Effector memory CD4-positive, alpha-beta T cell (primary cell): ENCODE data around the gene ECI1.

Source experiments
- DNase-seq, 3 donors: peaks; one replicate each; pipeline ENCODE4 v3.0.0-alpha.2; 2020
- H3K27ac ChIP-seq: 2 replicates; pipeline ENCODE4 v1.7.0; 2013; ENCODE audit warnings: mild to moderate bottlenecking, low read length, moderate library complexity; ENCODE audit not compliant: insufficient read depth, poor library complexity, severe bottlenecking
- H3K27me3 ChIP-seq: replicated peaks from 2 replicates; pipeline ENCODE4 v1.7.0; 2013; ENCODE audit warnings: mild to moderate bottlenecking, low read length; ENCODE audit not compliant: insufficient read depth, control insufficient read depth, poor library complexity, severe bottlenecking
- H3K36me3 ChIP-seq: 2 replicates; pipeline ENCODE4 v1.7.0; 2013; ENCODE audit warnings: mild to moderate bottlenecking, low read length, moderate library complexity; ENCODE audit not compliant: control insufficient read depth, insufficient read depth
- H3K4me1 ChIP-seq: 2 replicates; pipeline ENCODE4 v1.7.0; 2013; ENCODE audit warnings: low read length, mild to moderate bottlenecking; ENCODE audit not compliant: control insufficient read depth, insufficient read depth, poor library complexity, severe bottlenecking
- H3K4me3 ChIP-seq: 2 replicates; pipeline ENCODE4 v1.7.0; 2013; ENCODE audit warnings: low read length, low read depth, mild to moderate bottlenecking; ENCODE audit not compliant: insufficient read depth, poor library complexity, severe bottlenecking
- H3K9me3 ChIP-seq: 2 replicates; pipeline ENCODE4 v1.7.0; 2013; ENCODE audit warnings: mild to moderate bottlenecking, low read length, moderate library complexity; ENCODE audit not compliant: control insufficient read depth

ECI1 gene

GRCh38 chr16:2211923-2212347 lies 39.5 kb downstream of the ECI1 start:
- H3K27me3 ChIP-seq, result no peaks in the 10 kb centered on the region
- H3K27ac ChIP-seq, result no peak overlapping the region
- peaks cover 20% of the 10 kb centered on the region for H3K36me3 ChIP-seq
- DNase-seq, result no peak
- no peak overlapping the region for H3K4me3 ChIP-seq
- no peaks in the 10 kb centered on the region for H3K9me3 ChIP-seq
- H3K4me1 ChIP-seq, result peaks cover 14% of the 10 kb centered on the region

- Histone ChIP-seq H3K9me3 (no peaks in the 10 kb centered on the region), H3K36me3 (peaks cover 21% of the 10 kb centered on the region), H3K4me3 (no peak within 1 kb of the TSS), H3K27ac (no peak within 1 kb of the TSS), H3K27me3 (no peaks in the 10 kb centered on the region), H3K4me1 (peaks cover 27% of the 10 kb centered on the region)
- DNase-seq, result no peak
Measured at GRCh38 chr16:2210386-2211365, 40.7 kb downstream of the ECI1 start, which contains the start of gene BRICD5. Gene BRICD5, minus strand, starts transcription at chr16:2210863. Its CDS starts 30 bp downstream, at chr16:2210833.

- Histone ChIP-seq H3K36me3 (peaks cover 21% of the 10 kb centered on the region), H3K4me3 (no peak overlapping the region), H3K27ac (no peak overlapping the region), H3K4me1 (peaks cover 29% of the 10 kb centered on the region), H3K9me3 (no peaks in the 10 kb centered on the region), H3K27me3 (no peaks in the 10 kb centered on the region)
- no peak for DNase-seq
Measured at GRCh38 chr16:2210009-2210332, 41.4 kb downstream of the ECI1 start.

- H3K27ac ChIP-seq, result no peak overlapping the region
- H3K27me3 ChIP-seq, result no peaks in the 10 kb centered on the region
- no peak for DNase-seq
- no peak overlapping the region for H3K4me3 ChIP-seq
- no peaks in the 10 kb centered on the region for H3K9me3 ChIP-seq
- H3K36me3 ChIP-seq, result peaks cover 21% of the 10 kb centered on the region
- peaks cover 34% of the 10 kb centered on the region for H3K4me1 ChIP-seq
Measured at GRCh38 chr16:2209258-2210008, 42.0 kb downstream of the ECI1 start.

GRCh38 chr16:2208772-2209171 lies 42.6 kb downstream of the ECI1 start:
- no peak for DNase-seq
- Histone ChIP-seq H3K27me3 (no peaks in the 10 kb centered on the region), H3K4me1 (peaks cover 33% of the 10 kb centered on the region), H3K9me3 (no peaks in the 10 kb centered on the region), H3K4me3 (no peak overlapping the region), H3K27ac (no peak overlapping the region), H3K36me3 (peaks cover 21% of the 10 kb centered on the region)

- Histone ChIP-seq H3K4me1 (peaks cover 28% of the 10 kb centered on the region), H3K27ac (no peak overlapping the region), H3K27me3 (no peaks in the 10 kb centered on the region), H3K36me3 (peaks cover 21% of the 10 kb centered on the region), H3K9me3 (no peaks in the 10 kb centered on the region), H3K4me3 (no peak overlapping the region)
- DNase-seq, result no peak
Measured at GRCh38 chr16:2208308-2208707, 43.1 kb downstream of the ECI1 start.

GRCh38 chr16:2207872-2208271 lies 43.5 kb downstream of the ECI1 start:
- no peak overlapping the region for H3K4me3 ChIP-seq
- no peak for DNase-seq
- H3K4me1 ChIP-seq, result peaks cover 24% of the 10 kb centered on the region
- no peaks in the 10 kb centered on the region for H3K9me3 ChIP-seq
- H3K27me3 ChIP-seq, result no peaks in the 10 kb centered on the region
- H3K27ac ChIP-seq, result no peak overlapping the region
- peaks cover 21% of the 10 kb centered on the region for H3K36me3 ChIP-seq

GRCh38 chr16:2206780-2207433 lies 44.5 kb downstream of the ECI1 start:
- peaks cover 21% of the 10 kb centered on the region for H3K36me3 ChIP-seq
- DNase-seq, result no peak
- no peaks in the 10 kb centered on the region for H3K27me3 ChIP-seq
- H3K4me3 ChIP-seq, result no peak overlapping the region
- no peak overlapping the region for H3K27ac ChIP-seq
- no peaks in the 10 kb centered on the region for H3K9me3 ChIP-seq
- H3K4me1 ChIP-seq, result peaks cover 20% of the 10 kb centered on the region

- DNase-seq, result no peak
- H3K27me3 ChIP-seq, result no peaks in the 10 kb centered on the region
- peak overlapping the region; percentile 96 for H3K4me3 ChIP-seq
- H3K27ac ChIP-seq, result peak overlapping the region; percentile 97
- H3K9me3 ChIP-seq, result no peaks in the 10 kb centered on the region
- H3K36me3 ChIP-seq, result peaks cover 21% of the 10 kb centered on the region
- peaks cover 20% of the 10 kb centered on the region for H3K4me1 ChIP-seq
Measured at GRCh38 chr16:2206420-2206779, 45.0 kb downstream of the ECI1 start.
